Nephron progenitor cell (in vitro differentiated cells): Measurements from ENCODE around the gene CASQ2.

Source experiments
- DNase-seq: peaks from one replicate; pipeline ENCODE4 v3.0.0; 2021
- H3K27ac Mint-ChIP-seq: 2 replicates; pipeline ENCODE4 v1.8.0; 2021; ENCODE audit warnings: mild to moderate bottlenecking, moderate library complexity, mixed read lengths
- H3K27me3 Mint-ChIP-seq: 2 replicates; pipeline ENCODE4 v1.8.0; 2021; ENCODE audit warnings: mild to moderate bottlenecking, low read depth, mixed read lengths; ENCODE audit not compliant: poor library complexity
- H3K36me3 Mint-ChIP-seq: 2 replicates; pipeline ENCODE4 v1.8.0; 2021; ENCODE audit warnings: low read depth, mixed read lengths
- H3K4me1 Mint-ChIP-seq: 2 replicates; pipeline ENCODE4 v1.8.0; 2021; ENCODE audit warnings: mixed read lengths
- H3K4me3 Mint-ChIP-seq: 2 replicates; pipeline ENCODE4 v1.8.0; 2021; ENCODE audit warnings: mild to moderate bottlenecking, moderate library complexity, mixed read lengths
- H3K9me3 Mint-ChIP-seq: 2 replicates; pipeline ENCODE4 v1.8.0; 2021; ENCODE audit warnings: mild to moderate bottlenecking, moderate library complexity, mixed read lengths
- TF ChIP-seq, protein P1 (sequence below): fragments of 200-600 bp; sonication (generic); IDR thresholded peaks from 2 replicates; pipeline ENCODE4 v1.5.0; 2021; ENCODE audit warnings: antibody characterized with exemption

CASQ2 gene

DNA sequence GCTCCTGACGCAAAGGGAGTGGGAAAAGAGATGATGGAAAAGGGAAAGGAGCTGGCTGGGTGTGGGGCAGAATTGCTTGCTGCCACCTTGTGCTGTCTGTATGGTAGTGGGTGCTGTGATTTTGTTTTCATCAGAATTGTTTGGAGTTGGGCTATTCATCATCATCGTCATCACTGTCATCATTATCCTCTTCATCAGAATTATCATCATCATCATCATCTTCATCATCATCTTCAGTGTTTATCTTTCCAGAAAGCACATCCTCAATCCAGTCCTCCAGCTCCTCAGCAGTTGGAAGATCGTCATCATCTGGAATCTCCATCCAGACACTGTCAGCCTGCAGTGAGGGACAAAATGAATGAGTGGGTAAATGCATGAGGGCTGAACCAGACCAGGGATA lies 67.4 kb downstream of the CASQ2 start:
- no peak overlapping the region for H3K4me3 Mint-ChIP-seq
- no peak for DNase-seq
- H3K36me3 Mint-ChIP-seq = no peaks in the 10 kb centered on the region

GRCh38 chr1:115697619-115698018 lies 70.9 kb downstream of the CASQ2 start:
- peaks cover 18% of the 10 kb centered on the region for H3K4me1 Mint-ChIP-seq
- DNase-seq = no peak
- no peaks in the 10 kb centered on the region for H3K9me3 Mint-ChIP-seq
- peaks cover 4% of the 10 kb centered on the region for H3K36me3 Mint-ChIP-seq
- no peak overlapping the region for H3K4me3 Mint-ChIP-seq
- H3K27ac Mint-ChIP-seq = no peak overlapping the region
- TF ChIP-seq, protein P1, sequence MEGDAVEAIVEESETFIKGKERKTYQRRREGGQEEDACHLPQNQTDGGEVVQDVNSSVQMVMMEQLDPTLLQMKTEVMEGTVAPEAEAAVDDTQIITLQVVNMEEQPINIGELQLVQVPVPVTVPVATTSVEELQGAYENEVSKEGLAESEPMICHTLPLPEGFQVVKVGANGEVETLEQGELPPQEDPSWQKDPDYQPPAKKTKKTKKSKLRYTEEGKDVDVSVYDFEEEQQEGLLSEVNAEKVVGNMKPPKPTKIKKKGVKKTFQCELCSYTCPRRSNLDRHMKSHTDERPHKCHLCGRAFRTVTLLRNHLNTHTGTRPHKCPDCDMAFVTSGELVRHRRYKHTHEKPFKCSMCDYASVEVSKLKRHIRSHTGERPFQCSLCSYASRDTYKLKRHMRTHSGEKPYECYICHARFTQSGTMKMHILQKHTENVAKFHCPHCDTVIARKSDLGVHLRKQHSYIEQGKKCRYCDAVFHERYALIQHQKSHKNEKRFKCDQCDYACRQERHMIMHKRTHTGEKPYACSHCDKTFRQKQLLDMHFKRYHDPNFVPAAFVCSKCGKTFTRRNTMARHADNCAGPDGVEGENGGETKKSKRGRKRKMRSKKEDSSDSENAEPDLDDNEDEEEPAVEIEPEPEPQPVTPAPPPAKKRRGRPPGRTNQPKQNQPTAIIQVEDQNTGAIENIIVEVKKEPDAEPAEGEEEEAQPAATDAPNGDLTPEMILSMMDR = no peak
- H3K27me3 Mint-ChIP-seq = peaks cover 11% of the 10 kb centered on the region

More for the DNA sequence above, 67.4 kb downstream of the CASQ2 start:
- Mint-ChIP-seq H3K9me3 (no peaks in the 10 kb centered on the region), H3K4me1 (peaks cover 12% of the 10 kb centered on the region), H3K27me3 (peaks cover 11% of the 10 kb centered on the region), H3K27ac (no peak overlapping the region)
- TF ChIP-seq, protein P1 = no peak

GRCh38 chr1:115694805-115695204 lies 73.7 kb downstream of the CASQ2 start:
- Mint-ChIP-seq H3K36me3 (peaks cover 23% of the 10 kb centered on the region), H3K27me3 (peaks cover 4% of the 10 kb centered on the region), H3K27ac (no peak overlapping the region), H3K4me1 (peaks cover 18% of the 10 kb centered on the region), H3K9me3 (no peaks in the 10 kb centered on the region), H3K4me3 (no peak overlapping the region)
- DNase-seq = no peak
- TF ChIP-seq, protein P1 = no peak

DNA sequence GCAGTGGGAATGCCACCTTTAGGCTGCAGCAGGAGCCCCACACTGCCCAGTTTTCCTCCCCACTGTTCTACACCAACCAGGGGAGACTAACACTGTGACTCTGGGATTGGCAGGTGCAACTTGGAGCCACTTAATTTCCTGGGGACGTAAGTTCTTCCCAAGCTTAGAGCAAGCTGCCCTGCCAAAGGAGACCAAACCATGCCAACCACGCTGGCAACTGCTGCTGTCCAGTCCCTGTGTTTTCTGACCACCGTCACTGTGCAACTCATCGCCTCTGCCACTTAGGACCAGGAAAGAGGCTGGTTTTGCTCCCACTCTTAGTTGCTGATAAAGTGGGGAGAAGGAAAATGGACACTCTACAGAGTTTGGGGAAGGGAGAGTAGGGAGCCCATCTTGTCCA lies 76.3 kb downstream of the CASQ2 start:
- Mint-ChIP-seq H3K9me3 (no peaks in the 10 kb centered on the region), H3K4me1 (peaks cover 18% of the 10 kb centered on the region), H3K4me3 (no peak overlapping the region), H3K36me3 (peaks cover 31% of the 10 kb centered on the region), H3K27me3 (peaks cover under 1% of the 10 kb centered on the region), H3K27ac (no peak overlapping the region)
- DNase-seq = no peak
- TF ChIP-seq, protein P1 = no peak

DNA sequence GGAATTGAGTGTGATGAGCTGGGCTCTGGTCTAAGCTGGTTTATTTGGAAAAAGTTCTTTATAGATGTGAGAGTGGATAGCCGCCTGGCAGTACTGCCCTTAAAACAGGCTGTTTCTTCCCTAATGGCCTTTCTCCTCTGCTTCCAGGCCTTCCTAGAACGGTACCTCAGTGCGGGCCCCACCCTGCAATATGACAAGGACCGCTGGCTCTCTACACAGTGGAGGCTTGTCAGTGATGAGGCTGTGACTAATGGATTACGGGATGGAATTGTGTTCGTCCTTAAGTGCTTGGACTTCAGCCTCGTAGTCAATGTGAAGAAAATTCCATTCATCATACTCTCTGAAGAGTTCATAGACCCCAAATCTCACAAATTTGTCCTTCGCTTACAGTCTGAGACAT lies 77.5 kb downstream of the CASQ2 start:
- Mint-ChIP-seq H3K27me3 (no peaks in the 10 kb centered on the region), H3K4me3 (no peak overlapping the region), H3K9me3 (no peaks in the 10 kb centered on the region), H3K4me1 (peaks cover 18% of the 10 kb centered on the region), H3K36me3 (peaks cover 31% of the 10 kb centered on the region), H3K27ac (no peak overlapping the region)
- DNase-seq = no peak
- TF ChIP-seq, protein P1 = no peak

DNA sequence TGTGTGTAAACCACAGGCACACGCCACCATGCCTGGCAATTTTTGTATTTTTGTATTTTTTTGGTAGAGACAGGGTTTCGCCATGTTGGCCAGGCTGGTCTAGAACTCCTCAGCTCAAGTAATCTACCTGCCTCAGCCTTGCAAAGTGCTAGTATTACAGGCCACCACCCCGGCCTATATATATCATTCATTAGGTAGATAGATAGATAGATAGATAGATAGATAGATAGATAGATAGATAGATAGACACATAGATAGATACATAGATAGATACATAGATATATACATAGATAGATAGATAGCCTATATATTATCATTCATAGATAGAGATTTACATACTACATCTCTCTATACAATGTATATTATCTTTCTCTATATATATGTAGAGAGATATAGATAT lies 80.8 kb downstream of the CASQ2 start:
- TF ChIP-seq, protein P1 = no peak
- no peak for DNase-seq
- Mint-ChIP-seq H3K9me3 (no peaks in the 10 kb centered on the region), H3K36me3 (peaks cover 51% of the 10 kb centered on the region), H3K27me3 (no peaks in the 10 kb centered on the region), H3K4me1 (no peaks in the 10 kb centered on the region), H3K27ac (no peak overlapping the region), H3K4me3 (no peak overlapping the region)
